Smooth muscle cell of bladder (primary cell): ENCODE results near the gene RXFP3. TPM values are rescaled to one million over a fixed set of nuclear protein-coding genes. Genes with fewer than 3 reads are reported as not detected.

Source experiments
- total RNA-seq: library from RNA; depleted of rRNA; stranded (reverse); fragments of >200 nt; gene quantifications from 2 replicates; pipeline ENCODE4 v1.2.3, GENCODE V29; 2014

RXFP3 gene, protein sequence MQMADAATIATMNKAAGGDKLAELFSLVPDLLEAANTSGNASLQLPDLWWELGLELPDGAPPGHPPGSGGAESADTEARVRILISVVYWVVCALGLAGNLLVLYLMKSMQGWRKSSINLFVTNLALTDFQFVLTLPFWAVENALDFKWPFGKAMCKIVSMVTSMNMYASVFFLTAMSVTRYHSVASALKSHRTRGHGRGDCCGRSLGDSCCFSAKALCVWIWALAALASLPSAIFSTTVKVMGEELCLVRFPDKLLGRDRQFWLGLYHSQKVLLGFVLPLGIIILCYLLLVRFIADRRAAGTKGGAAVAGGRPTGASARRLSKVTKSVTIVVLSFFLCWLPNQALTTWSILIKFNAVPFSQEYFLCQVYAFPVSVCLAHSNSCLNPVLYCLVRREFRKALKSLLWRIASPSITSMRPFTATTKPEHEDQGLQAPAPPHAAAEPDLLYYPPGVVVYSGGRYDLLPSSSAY
- total RNA-seq = not detected in 2 replicates

GRCh38 chr5:33936381-33937016 lies at the start of gene RXFP3:
RXFP3 (plus strand) TSS chr5:33936386; CDS start chr5:33936741, 355 bp downstream.

GRCh38 chr5:33891788-33892619 lies 44.2 kb upstream of the RXFP3 start, which contains the start of gene ADAMTS12:
ADAMTS12 (minus strand) TSS chr5:33891990; CDS start chr5:33891856, 134 bp downstream.

DNA sequence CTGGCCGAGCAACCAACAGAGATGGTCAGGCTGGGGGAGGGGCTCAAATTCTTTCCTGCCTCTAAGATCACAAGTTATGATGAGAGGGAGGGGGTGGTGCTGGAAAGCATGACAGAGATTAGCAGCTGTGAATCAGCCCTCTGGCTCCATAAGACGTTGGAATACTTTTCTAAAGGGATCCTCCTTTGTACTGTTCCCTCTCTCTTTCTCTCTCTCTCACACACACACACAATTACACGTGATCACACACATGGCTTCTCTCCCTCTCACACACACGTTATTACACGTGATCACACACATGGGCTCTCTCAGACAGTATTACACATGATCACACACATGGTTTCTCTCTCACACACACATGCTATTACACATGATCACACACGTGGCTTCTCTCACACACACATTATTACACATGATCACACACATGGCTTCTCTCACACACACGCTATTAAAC lies 48.5 kb downstream of the RXFP3 start, which contains the start of gene SLC45A2:
Gene SLC45A2 (minus strand): TSS at position 23 of the 454 bp plus-strand sequence. CDS start 110 bp downstream, outside the sequence.

Other genes starting within 250 kb of the RXFP3 start
- gene ADAMTS12, start 44.4 kb upstream of the RXFP3 start, total RNA-seq = 29.9 and 34.2 TPM in 2 replicates
- gene SLC45A2, start 48.3 kb downstream of the RXFP3 start, total RNA-seq = 0.14 and 0.18 TPM in 2 replicates
- gene AMACR, start 71.7 kb downstream of the RXFP3 start, total RNA-seq = 7.4 and 8.1 TPM in 2 replicates
- gene C1QTNF3, start 106.8 kb downstream of the RXFP3 start, total RNA-seq = 0.57 and 2.0 TPM in 2 replicates